Activated T-cell treated with anti-CD3 and anti-CD28 coated beads for 1 hour (primary cell): ENCODE data around the gene CCNT1.

Experiments used
- DNase-seq: peaks from one replicate; pipeline ENCODE4 v3.0.0-alpha.2; 2020; ENCODE audit warnings: low read depth

CCNT1 gene

DNA sequence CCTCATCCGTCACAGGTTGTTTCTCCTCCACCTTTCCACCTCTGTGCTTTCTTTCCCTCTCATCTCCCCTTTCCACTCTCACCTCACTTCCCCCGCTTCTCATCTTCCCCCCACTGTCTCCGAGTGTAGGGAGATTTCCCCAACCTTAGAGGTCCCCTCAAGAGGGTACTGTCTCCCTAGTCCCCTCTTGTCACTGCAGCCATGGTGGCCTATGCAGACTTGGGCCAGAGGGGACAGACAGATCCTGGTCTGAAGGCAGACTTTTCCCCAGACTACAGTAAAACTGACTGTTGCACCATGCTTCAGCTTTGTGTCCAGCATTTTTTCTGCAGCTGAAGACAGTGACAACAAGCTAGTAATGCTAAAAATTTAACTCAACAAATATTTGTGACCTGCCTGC is 75.7 kb downstream of the CCNT1 start:
- no peak for DNase-seq

DNA sequence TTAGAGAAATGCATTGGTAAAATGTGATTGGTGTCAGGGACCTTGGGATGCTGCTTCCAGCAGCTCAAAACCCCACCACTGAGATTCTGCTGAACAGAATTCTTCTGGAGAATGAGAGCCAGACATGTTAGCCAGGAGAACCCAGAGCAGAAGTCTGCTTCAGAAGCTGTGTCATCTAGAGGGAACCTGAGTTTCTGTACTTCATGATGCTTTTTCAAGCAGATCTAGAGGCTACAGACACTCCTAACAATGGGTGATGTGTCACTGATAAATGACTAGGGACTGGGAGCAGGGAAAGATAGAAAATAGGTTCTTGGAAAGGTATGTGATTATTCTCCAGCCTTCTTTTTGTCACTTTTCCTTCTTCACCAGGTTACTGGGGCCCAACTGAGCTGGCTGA is 76.1 kb downstream of the CCNT1 start:
- DNase-seq = no peak
